GM12801 (cell line): ENCODE measurements around the gene SERPINA10.

ENCODE experiments used
- TF ChIP-seq, protein P1 (sequence below): IDR thresholded peaks from one replicate; pipeline ENCODE4 v1.5.1; 2011; ENCODE audit warnings: control low read depth; ENCODE audit not compliant: insufficient read length; ENCODE audit errors: extremely low read depth

The SERPINA10 gene, protein sequence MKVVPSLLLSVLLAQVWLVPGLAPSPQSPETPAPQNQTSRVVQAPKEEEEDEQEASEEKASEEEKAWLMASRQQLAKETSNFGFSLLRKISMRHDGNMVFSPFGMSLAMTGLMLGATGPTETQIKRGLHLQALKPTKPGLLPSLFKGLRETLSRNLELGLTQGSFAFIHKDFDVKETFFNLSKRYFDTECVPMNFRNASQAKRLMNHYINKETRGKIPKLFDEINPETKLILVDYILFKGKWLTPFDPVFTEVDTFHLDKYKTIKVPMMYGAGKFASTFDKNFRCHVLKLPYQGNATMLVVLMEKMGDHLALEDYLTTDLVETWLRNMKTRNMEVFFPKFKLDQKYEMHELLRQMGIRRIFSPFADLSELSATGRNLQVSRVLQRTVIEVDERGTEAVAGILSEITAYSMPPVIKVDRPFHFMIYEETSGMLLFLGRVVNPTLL

DNA sequence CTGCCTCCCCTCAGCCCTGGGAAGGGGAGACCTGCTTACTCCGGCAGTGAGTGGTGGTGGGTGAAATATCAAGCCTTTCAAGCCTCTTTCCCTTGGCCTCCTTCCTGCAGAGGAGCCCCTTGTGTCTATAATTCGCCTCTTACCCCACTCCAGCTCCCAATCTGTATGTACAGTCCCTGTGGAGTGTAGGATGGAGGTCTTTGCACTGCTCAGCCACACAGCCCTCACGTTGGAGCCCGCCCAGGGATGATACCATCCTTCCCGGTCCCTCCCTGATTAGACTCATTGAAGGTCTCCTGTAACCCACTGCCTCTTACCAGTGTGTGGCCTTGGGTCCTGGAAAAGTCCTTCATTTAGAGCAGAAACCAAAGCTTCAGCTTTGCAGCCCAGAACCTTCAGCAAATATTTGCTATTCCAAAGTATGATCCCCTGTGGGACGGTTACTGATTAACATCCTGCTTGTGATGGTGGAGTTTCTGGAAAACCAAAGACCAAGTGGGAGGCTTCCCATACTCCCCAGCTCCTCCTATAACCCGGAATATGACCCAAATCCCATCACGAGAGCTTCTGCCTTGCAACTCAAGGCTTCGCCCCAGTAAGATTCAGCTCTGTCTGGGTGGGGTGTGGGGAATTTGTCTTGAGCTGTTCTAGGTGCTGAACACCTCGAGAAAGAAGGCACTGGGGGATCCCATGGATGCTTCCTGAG, at the start of gene SERPINA10:
Gene SERPINA10, minus strand, starts transcription at position 397 of the 706 bp plus-strand sequence. CDS start 2,675 bp downstream, outside the sequence.
- TF ChIP-seq, protein P1, sequence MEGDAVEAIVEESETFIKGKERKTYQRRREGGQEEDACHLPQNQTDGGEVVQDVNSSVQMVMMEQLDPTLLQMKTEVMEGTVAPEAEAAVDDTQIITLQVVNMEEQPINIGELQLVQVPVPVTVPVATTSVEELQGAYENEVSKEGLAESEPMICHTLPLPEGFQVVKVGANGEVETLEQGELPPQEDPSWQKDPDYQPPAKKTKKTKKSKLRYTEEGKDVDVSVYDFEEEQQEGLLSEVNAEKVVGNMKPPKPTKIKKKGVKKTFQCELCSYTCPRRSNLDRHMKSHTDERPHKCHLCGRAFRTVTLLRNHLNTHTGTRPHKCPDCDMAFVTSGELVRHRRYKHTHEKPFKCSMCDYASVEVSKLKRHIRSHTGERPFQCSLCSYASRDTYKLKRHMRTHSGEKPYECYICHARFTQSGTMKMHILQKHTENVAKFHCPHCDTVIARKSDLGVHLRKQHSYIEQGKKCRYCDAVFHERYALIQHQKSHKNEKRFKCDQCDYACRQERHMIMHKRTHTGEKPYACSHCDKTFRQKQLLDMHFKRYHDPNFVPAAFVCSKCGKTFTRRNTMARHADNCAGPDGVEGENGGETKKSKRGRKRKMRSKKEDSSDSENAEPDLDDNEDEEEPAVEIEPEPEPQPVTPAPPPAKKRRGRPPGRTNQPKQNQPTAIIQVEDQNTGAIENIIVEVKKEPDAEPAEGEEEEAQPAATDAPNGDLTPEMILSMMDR = no peak

DNA sequence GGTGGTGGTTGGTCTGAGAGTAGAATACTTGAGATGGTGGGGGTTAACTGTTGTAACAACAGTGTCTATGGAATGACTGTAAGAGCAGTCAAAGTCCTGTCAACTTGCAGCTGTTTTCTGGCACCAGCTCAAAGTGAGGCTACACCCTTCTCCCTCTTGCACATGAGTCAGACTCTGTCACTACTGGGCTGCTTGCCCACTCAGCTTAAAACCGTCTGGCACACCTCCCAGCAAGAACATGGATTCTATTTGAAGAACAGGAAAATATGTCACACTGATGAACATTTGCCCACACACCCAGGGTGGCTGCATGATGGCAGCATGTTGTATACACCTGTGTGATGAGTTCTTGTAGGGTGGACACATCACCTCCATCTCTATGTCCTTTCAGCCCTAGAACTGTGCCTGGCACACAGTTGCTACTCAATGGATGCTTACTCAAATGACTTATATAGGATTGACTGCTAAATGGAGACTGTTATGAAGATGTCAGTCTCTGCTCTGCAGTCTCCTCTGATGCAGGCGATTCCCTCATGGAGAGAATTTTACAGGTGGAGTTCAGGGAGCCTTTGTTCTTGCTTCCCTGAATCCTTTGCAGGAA, 49.4 kb upstream of the SERPINA10 start:
- TF ChIP-seq, protein P1 = no peak

DNA sequence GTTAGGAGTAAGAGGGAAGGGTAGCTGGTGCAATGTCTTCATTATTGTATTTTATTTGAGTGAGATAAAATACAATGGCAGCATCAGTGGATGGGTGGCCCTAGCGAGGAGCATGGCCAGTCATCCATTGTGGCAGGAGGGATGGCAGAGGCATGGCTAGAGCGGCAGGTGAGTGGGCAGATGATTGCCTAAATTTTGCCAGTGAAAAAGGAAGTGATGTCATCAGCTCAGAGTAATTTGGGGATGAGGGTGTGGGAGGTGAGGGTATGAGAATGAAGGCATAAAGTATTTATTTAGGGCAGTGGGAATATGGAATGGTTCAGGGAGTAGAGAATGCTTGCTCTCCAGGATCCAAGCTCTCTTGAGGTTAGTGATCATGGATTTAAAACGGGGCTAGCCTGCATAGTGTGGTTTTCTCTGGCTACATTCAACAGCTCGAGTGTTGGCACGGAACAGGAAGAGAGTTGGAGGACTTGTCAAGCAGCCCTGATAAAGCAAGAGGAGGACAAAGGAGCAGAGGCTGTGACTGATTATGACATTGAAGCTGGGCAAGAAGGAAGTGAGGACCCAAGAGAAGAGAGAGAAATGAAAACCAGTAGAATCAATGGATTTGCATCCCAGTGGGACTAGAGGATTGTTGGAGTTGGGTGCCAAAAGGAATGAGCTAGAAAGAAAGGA, 48.7 kb upstream of the SERPINA10 start:
- TF ChIP-seq, protein P1 = no peak

DNA sequence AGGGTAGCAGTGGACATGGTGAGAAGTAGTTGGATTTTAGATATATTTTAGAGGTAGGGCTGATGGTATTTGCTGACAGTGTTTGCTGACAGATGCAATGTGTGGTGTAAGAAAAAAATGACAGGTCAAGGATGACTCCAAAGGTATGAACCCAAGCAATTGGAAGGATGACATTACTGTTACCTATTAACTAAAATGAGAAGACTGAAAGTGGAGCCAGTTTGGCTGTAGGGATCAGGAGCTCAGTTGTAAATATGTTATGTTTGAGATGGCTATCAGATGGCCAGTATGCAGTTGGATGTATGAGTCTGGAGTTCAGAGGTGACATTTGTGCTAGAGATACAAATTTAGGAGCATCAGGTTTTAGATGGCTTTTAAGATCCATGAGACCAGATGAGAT, 47.5 kb upstream of the SERPINA10 start:
- TF ChIP-seq, protein P1 = no peak

DNA sequence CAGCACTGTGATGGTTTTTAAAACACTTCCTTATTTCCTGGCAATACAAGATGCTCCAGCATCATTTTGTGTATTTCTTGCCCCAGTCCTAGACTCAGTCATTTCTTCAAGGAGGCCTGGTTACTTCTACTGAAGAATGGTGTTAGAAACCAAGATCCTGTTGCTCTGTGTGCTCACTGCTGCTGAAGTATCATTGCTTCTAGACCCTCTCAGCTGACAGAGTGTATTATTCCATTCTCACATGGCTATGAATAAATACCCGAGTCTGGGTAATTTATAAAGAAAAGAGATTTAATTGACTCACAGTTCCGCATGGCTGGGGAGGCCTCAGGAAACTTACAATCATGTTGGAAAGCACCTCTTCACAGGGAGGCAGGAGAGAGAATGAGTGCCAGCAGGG, 45.0 kb upstream of the SERPINA10 start:
- TF ChIP-seq, protein P1 = no peak

DNA sequence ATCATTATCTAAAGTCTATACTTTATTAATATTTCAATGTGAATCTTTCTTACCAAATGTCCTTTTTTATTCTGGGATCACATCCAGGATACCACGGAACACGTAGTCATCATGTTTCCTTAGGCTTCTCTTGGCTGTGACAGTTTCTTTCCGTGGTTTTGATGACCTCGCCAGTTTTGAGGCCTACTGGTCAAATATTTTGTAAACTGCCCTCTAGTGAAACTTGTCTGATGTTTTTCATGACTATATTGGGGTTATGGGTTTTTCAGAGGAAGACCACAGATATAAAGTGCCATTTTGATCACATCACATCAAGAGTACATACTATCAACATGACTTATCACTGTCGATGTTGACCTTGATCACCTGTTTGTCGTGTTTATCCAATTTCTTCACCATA, 44.2 kb upstream of the SERPINA10 start:
- TF ChIP-seq, protein P1 = no peak

DNA sequence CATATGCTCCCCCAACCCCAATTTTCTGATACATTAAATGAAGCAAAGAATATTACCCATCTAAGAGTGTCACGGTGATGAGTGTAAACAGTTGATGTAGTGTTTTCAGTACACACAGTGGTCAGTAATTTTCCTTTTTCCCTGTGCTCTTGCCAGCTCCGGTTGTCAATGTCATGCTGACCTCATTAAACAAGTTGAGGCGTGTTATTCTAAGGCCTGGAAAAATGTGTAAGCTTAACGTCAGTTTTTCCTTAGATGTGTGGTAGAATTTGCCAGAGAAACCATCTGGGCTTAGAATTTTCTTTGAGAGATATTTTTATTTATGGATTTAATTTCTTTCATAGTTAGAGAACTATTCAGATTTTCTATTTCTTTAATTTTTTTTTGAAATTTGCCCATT, 41.8 kb upstream of the SERPINA10 start:
- TF ChIP-seq, protein P1 = no peak
